Activated naive CD4-positive, alpha-beta T cell treated with Interleukin-2 at 50 U/mL for 16 hours (primary cell): Measurements from ENCODE around the gene SPACA4.
"Not testable (repeated sequence)": the region's sequence is repeated elsewhere in the genome, so short reads cannot be mapped to it uniquely, and the experiment has no call there.

Source experiments
- DNase-seq: peaks from one replicate; pipeline ENCODE4 v3.0.0-alpha.2; 2020

The SPACA4 gene

GRCh38 chr19:48619692-48620585 lies 13.4 kb downstream of the SPACA4 start:
- DNase-seq: no peak

GRCh38 chr19:48623556-48624066 lies 17.1 kb downstream of the SPACA4 start:
- no peak for DNase-seq

GRCh38 chr19:48624067-48624594 lies 17.6 kb downstream of the SPACA4 start:
- peak; percentile 98 for DNase-seq

- no peak for DNase-seq
These were observed 18.5 kb downstream of the SPACA4 start for GRCh38 chr19:48624791-48625723.

- DNase-seq: no peak
These were observed 19.4 kb downstream of the SPACA4 start for GRCh38 chr19:48625891-48626327.

GRCh38 chr19:48627201-48627864 lies 20.8 kb downstream of the SPACA4 start:
- peak; percentile 26 for DNase-seq

GRCh38 chr19:48627865-48628314 lies 21.3 kb downstream of the SPACA4 start:
- DNase-seq: no peak

- DNase-seq: no peak
These were observed 22.1 kb downstream of the SPACA4 start for GRCh38 chr19:48628486-48629296.

GRCh38 chr19:48629297-48629598 lies 22.7 kb downstream of the SPACA4 start:
- DNase-seq: no peak

GRCh38 chr19:48629599-48630295 lies 23.2 kb downstream of the SPACA4 start:
- DNase-seq: no peak

- DNase-seq: no peak
These were observed 23.9 kb downstream of the SPACA4 start for GRCh38 chr19:48630296-48631063.

GRCh38 chr19:48631225-48631624 lies 24.7 kb downstream of the SPACA4 start:
- DNase-seq: no peak

- not testable (repeated sequence) for DNase-seq
These were observed 25.7 kb downstream of the SPACA4 start for GRCh38 chr19:48632286-48632685.

GRCh38 chr19:48632692-48633147 lies 26.2 kb downstream of the SPACA4 start:
- DNase-seq: no peak

GRCh38 chr19:48633148-48634035 lies 26.9 kb downstream of the SPACA4 start:
- no peak for DNase-seq

- DNase-seq: no peak
These were observed 27.4 kb downstream of the SPACA4 start for GRCh38 chr19:48634036-48634342.

GRCh38 chr19:48634424-48635262 lies 28.1 kb downstream of the SPACA4 start:
- DNase-seq: peak; percentile 92

- DNase-seq: peak; percentile 71
These were observed 28.9 kb downstream of the SPACA4 start for GRCh38 chr19:48635263-48635965.
